ENCODE results near the gene FBXO15.

The FBXO15 gene

GRCh38 chr18:74113711-74114110 lies 33.9 kb downstream of the FBXO15 start:
- TF ChIP-seq ZNF274 (IDR thresholded peaks at IDR 0.05; ENCODE audit: low read depth, low read length) = no peak
- H3K4me3 ChIP-seq (ENCODE audit: low read length) = no peak overlapping the region

GRCh38 chr18:74110976-74111375 lies 36.7 kb downstream of the FBXO15 start:
- H3K4me3 ChIP-seq (ENCODE audit: low read length) = no peak overlapping the region
- no peak for TF ChIP-seq ZNF274 (IDR thresholded peaks at IDR 0.05; ENCODE audit: low read depth, low read length)

GRCh38 chr18:74110149-74110548 lies 37.5 kb downstream of the FBXO15 start:
- TF ChIP-seq ZNF274 (IDR thresholded peaks at IDR 0.05; ENCODE audit: low read depth, low read length) = no peak
- H3K4me3 ChIP-seq (ENCODE audit: low read length) = no peak overlapping the region

- no peak for TF ChIP-seq ZNF274 (IDR thresholded peaks at IDR 0.05; ENCODE audit: low read depth, low read length)
- H3K4me3 ChIP-seq (ENCODE audit: low read length) = no peak overlapping the region
Observed at GRCh38 chr18:74108460-74108859, 39.2 kb downstream of the FBXO15 start.

GRCh38 chr18:74097803-74098202 lies 49.8 kb downstream of the FBXO15 start:
- TF ChIP-seq ZNF274 (IDR thresholded peaks at IDR 0.05; ENCODE audit: low read depth, low read length) = no peak

GRCh38 chr18:74092922-74093321 lies 54.7 kb downstream of the FBXO15 start:
- no peak for TF ChIP-seq ZNF274 (IDR thresholded peaks at IDR 0.05; ENCODE audit: low read depth, low read length)
- no peak overlapping the region for H3K4me3 ChIP-seq (ENCODE audit: low read length)

More at GRCh38 chr18:74097803-74098202, 49.8 kb downstream of the FBXO15 start:
- no peak overlapping the region for H3K4me3 ChIP-seq (ENCODE audit: low read length)

- no peak for TF ChIP-seq ZNF274 (IDR thresholded peaks at IDR 0.05; ENCODE audit: low read depth, low read length)
- no peak overlapping the region for H3K4me3 ChIP-seq (ENCODE audit: low read length)
Observed at GRCh38 chr18:74084184-74084855, 63.3 kb downstream of the FBXO15 start.

GRCh38 chr18:74083557-74083952 lies 64.1 kb downstream of the FBXO15 start:
- no peak overlapping the region for H3K4me3 ChIP-seq (ENCODE audit: low read length)
- no peak for TF ChIP-seq ZNF274 (IDR thresholded peaks at IDR 0.05; ENCODE audit: low read depth, low read length)

GRCh38 chr18:74082742-74083556 lies 64.7 kb downstream of the FBXO15 start:
- no peak for TF ChIP-seq ZNF274 (IDR thresholded peaks at IDR 0.05; ENCODE audit: low read depth, low read length)
- H3K4me3 ChIP-seq (ENCODE audit: low read length) = no peak overlapping the region

GRCh38 chr18:74081966-74082741 lies 65.5 kb downstream of the FBXO15 start:
- TF ChIP-seq ZNF274 (IDR thresholded peaks at IDR 0.05; ENCODE audit: low read depth, low read length) = no peak
- no peak overlapping the region for H3K4me3 ChIP-seq (ENCODE audit: low read length)

GRCh38 chr18:74078257-74078656 lies 69.4 kb downstream of the FBXO15 start:
- H3K4me3 ChIP-seq (ENCODE audit: low read length) = no peak overlapping the region
- no peak for TF ChIP-seq ZNF274 (IDR thresholded peaks at IDR 0.05; ENCODE audit: low read depth, low read length)

GRCh38 chr18:74074668-74075564 lies 72.7 kb downstream of the FBXO15 start:
- H3K4me3 ChIP-seq (ENCODE audit: low read length) = no peak overlapping the region

GRCh38 chr18:74073957-74074667 lies 73.5 kb downstream of the FBXO15 start:
- TF ChIP-seq ZNF274 (IDR thresholded peaks at IDR 0.05; ENCODE audit: low read depth, low read length) = no peak
- H3K4me3 ChIP-seq (ENCODE audit: low read length) = no peak overlapping the region

More at GRCh38 chr18:74074668-74075564, 72.7 kb downstream of the FBXO15 start:
- no peak for TF ChIP-seq ZNF274 (IDR thresholded peaks at IDR 0.05; ENCODE audit: low read depth, low read length)

Data from GM08714 (cell line).